Neural progenitor cell (in vitro differentiated cells): ENCODE results near the gene STK39. TPM values are rescaled to one million over a fixed set of nuclear protein-coding genes. Genes with fewer than 3 reads are reported as not detected.

ENCODE experiments used
- DNase-seq: peaks from one replicate; pipeline ENCODE4 v3.0.0-alpha.2; 2016; ENCODE audit warnings: low spot score
- H2AFZ ChIP-seq: fragments of 200-600 bp; sonication (generic); replicated peaks from 2 replicates; pipeline ENCODE4 v1.6.1; 2016; ENCODE audit warnings: antibody characterized with exemption
- H3F3A ChIP-seq: fragments of 200-600 bp; sonication (generic); 2 replicates; pipeline ENCODE4 v1.6.1; 2016; ENCODE audit warnings: antibody characterized with exemption, low read depth
- H3K27ac ChIP-seq: fragments of 200-600 bp; sonication (generic); 2 replicates; pipeline ENCODE4 v1.5.1; 2016; ENCODE audit warnings: mild to moderate bottlenecking
- H3K27me3 ChIP-seq: fragments of 200-600 bp; sonication (generic); 2 replicates; pipeline ENCODE4 v1.6.1; 2016; ENCODE audit warnings: mild to moderate bottlenecking, moderate library complexity
- H3K36me3 ChIP-seq: fragments of 200-600 bp; sonication (generic); 2 replicates; pipeline ENCODE4 v1.5.1; 2016
- H3K4me1 ChIP-seq: fragments of 200-600 bp; sonication (generic); 2 replicates; pipeline ENCODE4 v1.6.1; 2016; ENCODE audit warnings: mixed run types
- H3K4me2 ChIP-seq: fragments of 200-600 bp; sonication (generic); 2 replicates; pipeline ENCODE4 v1.6.1; 2016
- H3K4me3 ChIP-seq: fragments of 200-600 bp; sonication (generic); 2 replicates; pipeline ENCODE4 v1.5.1; 2016
- H3K79me2 ChIP-seq: fragments of 200-600 bp; sonication (generic); 2 replicates; pipeline ENCODE4 v1.6.1; 2016; ENCODE audit warnings: low read depth
- H3K9ac ChIP-seq: fragments of 200-600 bp; sonication (generic); 2 replicates; pipeline ENCODE4 v1.6.1; 2016
- H3K9me3 ChIP-seq: fragments of 200-600 bp; sonication (generic); 2 replicates; pipeline ENCODE4 v1.5.1; 2016; ENCODE audit warnings: low read depth
- H4K20me1 ChIP-seq: fragments of 200-600 bp; sonication (generic); 2 replicates; pipeline ENCODE4 v1.6.1; 2016; ENCODE audit warnings: low read depth
- H3K27ac Mint-ChIP-seq: 3 replicates; pipeline ENCODE4 v1.8.0; 2021; ENCODE audit warnings: mixed read lengths
- H3K27me3 Mint-ChIP-seq: 2 replicates; pipeline ENCODE4 v1.8.0; 2022; ENCODE audit warnings: low read depth, mild to moderate bottlenecking, inconsistent platforms, moderate library complexity, mixed read lengths; ENCODE audit not compliant: insufficient read depth
- H3K36me3 Mint-ChIP-seq: 3 replicates; pipeline ENCODE4 v1.8.0; 2021; ENCODE audit warnings: mixed read lengths
- H3K4me1 Mint-ChIP-seq: 3 replicates; pipeline ENCODE4 v1.8.0; 2021; ENCODE audit warnings: mixed read lengths
- H3K4me3 Mint-ChIP-seq: 3 replicates; pipeline ENCODE4 v1.8.0; 2021; ENCODE audit warnings: mild to moderate bottlenecking, moderate library complexity, mixed read lengths
- H3K9me3 Mint-ChIP-seq: 3 replicates; pipeline ENCODE4 v1.8.0; 2020; ENCODE audit warnings: mixed read lengths
- EZH2 ChIP-seq: fragments of 200-600 bp; sonication (generic); IDR thresholded peaks from 2 replicates; pipeline ENCODE4 v1.6.1; 2017; ENCODE audit warnings: antibody characterized with exemption, mild to moderate bottlenecking, moderate library complexity
- EZH2phosphoT487 ChIP-seq: fragments of 200-600 bp; sonication (generic); IDR thresholded peaks from 2 replicates; pipeline ENCODE4 v1.6.1; 2017; ENCODE audit warnings: antibody characterized with exemption
- total RNA-seq: library from RNA; depleted of rRNA; stranded (reverse); fragments of >200 nt; gene quantifications from 2 replicates; pipeline ENCODE4 v1.2.3, GENCODE V29; 2015; ENCODE audit warnings: low replicate concordance
- TF ChIP-seq, protein P1 (sequence below): fragments of 200-600 bp; sonication (generic); IDR thresholded peaks from 2 replicates; pipeline ENCODE4 v1.5.1; 2017; ENCODE audit warnings: antibody characterized with exemption, mild to moderate bottlenecking

The STK39 gene
- total RNA-seq, 1 donor from 2014 or later = 23.8 TPM

DNA sequence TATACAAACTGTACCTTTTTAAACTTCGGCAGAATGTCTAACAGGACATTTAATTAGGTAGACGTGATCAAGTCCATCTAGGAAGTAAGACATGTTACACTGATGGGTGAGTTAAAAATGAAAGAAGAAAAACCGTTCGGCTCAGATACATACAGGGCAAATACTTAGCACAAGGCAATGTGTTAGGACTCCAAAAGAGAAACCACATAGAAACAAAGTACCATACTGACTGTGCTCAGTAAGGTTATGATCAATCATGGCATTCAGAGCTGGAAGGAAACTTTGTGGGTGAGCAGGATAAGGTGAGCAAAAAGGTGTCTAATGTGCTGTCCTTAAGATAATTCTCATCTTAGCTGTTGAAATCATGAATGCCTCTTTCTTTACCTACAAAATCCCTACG is 211.9 kb downstream of the STK39 start:
- H3K27ac ChIP-seq = no peak overlapping the region
- no peaks in the 10 kb centered on the region for H3K79me2 ChIP-seq
- H2AFZ ChIP-seq = no peak overlapping the region
- no peak overlapping the region for H3K4me3 ChIP-seq
- no peaks in the 10 kb centered on the region for H4K20me1 ChIP-seq
- H3K27me3 ChIP-seq = no peaks in the 10 kb centered on the region
- no peak overlapping the region for H3K4me3 Mint-ChIP-seq
- no peak for DNase-seq
- no peaks in the 10 kb centered on the region for H3K36me3 ChIP-seq
- no peaks in the 10 kb centered on the region for H3K27me3 Mint-ChIP-seq
- no peak overlapping the region for H3K27ac Mint-ChIP-seq
- no peaks in the 10 kb centered on the region for H3F3A ChIP-seq
- no peaks in the 10 kb centered on the region for H3K9me3 ChIP-seq
- peaks cover 6% of the 10 kb centered on the region for H3K4me1 Mint-ChIP-seq
- TF ChIP-seq EZH2phosphoT487 (no peak), EZH2 (no peak)
- TF ChIP-seq, protein P1, sequence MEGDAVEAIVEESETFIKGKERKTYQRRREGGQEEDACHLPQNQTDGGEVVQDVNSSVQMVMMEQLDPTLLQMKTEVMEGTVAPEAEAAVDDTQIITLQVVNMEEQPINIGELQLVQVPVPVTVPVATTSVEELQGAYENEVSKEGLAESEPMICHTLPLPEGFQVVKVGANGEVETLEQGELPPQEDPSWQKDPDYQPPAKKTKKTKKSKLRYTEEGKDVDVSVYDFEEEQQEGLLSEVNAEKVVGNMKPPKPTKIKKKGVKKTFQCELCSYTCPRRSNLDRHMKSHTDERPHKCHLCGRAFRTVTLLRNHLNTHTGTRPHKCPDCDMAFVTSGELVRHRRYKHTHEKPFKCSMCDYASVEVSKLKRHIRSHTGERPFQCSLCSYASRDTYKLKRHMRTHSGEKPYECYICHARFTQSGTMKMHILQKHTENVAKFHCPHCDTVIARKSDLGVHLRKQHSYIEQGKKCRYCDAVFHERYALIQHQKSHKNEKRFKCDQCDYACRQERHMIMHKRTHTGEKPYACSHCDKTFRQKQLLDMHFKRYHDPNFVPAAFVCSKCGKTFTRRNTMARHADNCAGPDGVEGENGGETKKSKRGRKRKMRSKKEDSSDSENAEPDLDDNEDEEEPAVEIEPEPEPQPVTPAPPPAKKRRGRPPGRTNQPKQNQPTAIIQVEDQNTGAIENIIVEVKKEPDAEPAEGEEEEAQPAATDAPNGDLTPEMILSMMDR = no peak
- H3K9me3 Mint-ChIP-seq = no peaks in the 10 kb centered on the region
- no peaks in the 10 kb centered on the region for H3K4me1 ChIP-seq
- no peak overlapping the region for H3K4me2 ChIP-seq
- peaks cover 6% of the 10 kb centered on the region for H3K36me3 Mint-ChIP-seq
- no peak overlapping the region for H3K9ac ChIP-seq

DNA sequence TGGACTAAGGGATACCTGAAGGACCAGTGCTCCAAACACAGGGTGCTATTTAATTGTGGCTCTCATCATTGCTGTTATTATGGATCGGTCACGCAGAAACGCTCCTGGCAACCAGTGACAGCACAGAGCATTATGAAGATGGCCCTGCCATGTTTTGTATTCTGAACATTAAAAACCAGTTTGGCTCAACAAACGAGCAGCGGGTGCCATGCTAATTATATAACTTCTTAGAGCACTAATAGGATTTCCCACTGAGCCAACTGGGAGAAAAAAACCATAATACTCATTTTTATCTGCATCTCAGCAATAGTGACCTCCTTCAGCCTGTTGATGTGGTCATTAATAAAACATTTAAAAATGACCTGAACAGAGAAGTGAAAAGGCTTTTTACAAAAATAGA is 212.8 kb downstream of the STK39 start:
- no peaks in the 10 kb centered on the region for H3K9me3 Mint-ChIP-seq
- no peak overlapping the region for H3K4me2 ChIP-seq
- no peaks in the 10 kb centered on the region for H3F3A ChIP-seq
- H3K27ac Mint-ChIP-seq = no peak overlapping the region
- H3K27ac ChIP-seq = no peak overlapping the region
- no peak overlapping the region for H3K4me3 ChIP-seq
- H4K20me1 ChIP-seq = no peaks in the 10 kb centered on the region
- no peaks in the 10 kb centered on the region for H3K79me2 ChIP-seq
- peaks cover 6% of the 10 kb centered on the region for H3K36me3 Mint-ChIP-seq
- no peaks in the 10 kb centered on the region for H3K4me1 ChIP-seq
- H3K27me3 Mint-ChIP-seq = no peaks in the 10 kb centered on the region
- H3K9me3 ChIP-seq = no peaks in the 10 kb centered on the region
- no peak for DNase-seq
- H3K4me3 Mint-ChIP-seq = no peak overlapping the region
- H3K36me3 ChIP-seq = no peaks in the 10 kb centered on the region
- TF ChIP-seq EZH2phosphoT487 (no peak), EZH2 (no peak)
- TF ChIP-seq, protein P1 = no peak
- H2AFZ ChIP-seq = no peak overlapping the region
- no peak overlapping the region for H3K9ac ChIP-seq
- no peaks in the 10 kb centered on the region for H3K27me3 ChIP-seq
- peaks cover 6% of the 10 kb centered on the region for H3K4me1 Mint-ChIP-seq

DNA sequence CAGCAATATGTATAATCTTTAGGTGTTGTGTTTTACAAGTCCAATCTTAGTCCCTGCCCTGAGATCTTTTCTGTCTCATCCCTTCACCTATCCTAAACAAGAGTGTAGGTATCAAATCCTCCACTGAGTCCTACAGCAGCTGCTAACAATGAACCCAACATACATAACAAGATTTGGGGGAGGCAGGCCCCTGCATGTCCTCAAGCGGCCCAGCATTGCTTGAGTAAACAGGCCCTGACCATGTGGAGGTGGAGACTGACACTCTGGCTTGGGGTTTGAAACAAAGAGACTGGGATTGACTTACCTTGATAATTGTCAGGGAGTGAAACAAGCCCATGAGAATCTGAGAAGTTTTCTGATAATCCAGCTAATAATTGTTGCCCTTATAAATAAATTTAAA is 213.4 kb downstream of the STK39 start:
- Histone ChIP-seq H3K79me2 (no peaks in the 10 kb centered on the region), H3K9ac (no peak overlapping the region), H2AFZ (no peak overlapping the region), H4K20me1 (no peaks in the 10 kb centered on the region), H3K9me3 (no peaks in the 10 kb centered on the region), H3K4me2 (no peak overlapping the region), H3K27ac (no peak overlapping the region), H3F3A (no peaks in the 10 kb centered on the region), H3K4me3 (no peak overlapping the region), H3K4me1 (no peaks in the 10 kb centered on the region), H3K27me3 (no peaks in the 10 kb centered on the region), H3K36me3 (no peaks in the 10 kb centered on the region)
- Mint-ChIP-seq H3K27me3 (no peaks in the 10 kb centered on the region), H3K36me3 (peaks cover 6% of the 10 kb centered on the region), H3K4me1 (peaks cover 6% of the 10 kb centered on the region), H3K4me3 (no peak overlapping the region), H3K27ac (no peak overlapping the region), H3K9me3 (no peaks in the 10 kb centered on the region)
- TF ChIP-seq, protein P1 = no peak
- no peak for TF ChIP-seq EZH2
- DNase-seq = no peak

DNA sequence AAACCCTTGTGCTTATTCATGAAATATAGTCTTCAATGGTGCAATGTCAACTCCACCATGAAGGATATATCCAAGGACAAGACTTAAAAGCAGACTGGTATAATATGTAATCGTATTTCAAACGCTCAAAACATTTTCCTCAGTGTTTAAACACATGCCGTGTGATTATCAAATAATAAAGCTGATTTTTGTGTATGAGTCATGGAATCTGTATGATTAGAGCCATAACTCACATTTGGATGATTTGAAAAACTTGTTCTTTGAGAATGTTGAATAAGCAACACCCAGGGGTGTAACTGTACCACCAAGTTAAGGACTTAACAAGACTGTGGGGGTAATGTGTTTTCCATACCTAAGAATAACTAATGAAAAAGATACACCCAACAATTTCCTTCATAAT is 215.3 kb downstream of the STK39 start:
- no peaks in the 10 kb centered on the region for H3K4me1 ChIP-seq
- TF ChIP-seq, protein P1 = no peak
- no peak for TF ChIP-seq EZH2phosphoT487
- TF ChIP-seq EZH2 = no peak
- Mint-ChIP-seq H3K27ac (no peak overlapping the region), H3K36me3 (peaks cover 6% of the 10 kb centered on the region), H3K27me3 (no peaks in the 10 kb centered on the region), H3K4me3 (no peak overlapping the region), H3K4me1 (peaks cover 6% of the 10 kb centered on the region), H3K9me3 (no peaks in the 10 kb centered on the region)
- no peaks in the 10 kb centered on the region for H4K20me1 ChIP-seq
- no peak overlapping the region for H3K9ac ChIP-seq
- H2AFZ ChIP-seq = no peak overlapping the region
- no peaks in the 10 kb centered on the region for H3K9me3 ChIP-seq
- no peak overlapping the region for H3K4me3 ChIP-seq
- no peaks in the 10 kb centered on the region for H3K36me3 ChIP-seq
- DNase-seq = no peak
- no peak overlapping the region for H3K27ac ChIP-seq
- H3K4me2 ChIP-seq = no peak overlapping the region
- H3K27me3 ChIP-seq = no peaks in the 10 kb centered on the region
- H3K79me2 ChIP-seq = no peaks in the 10 kb centered on the region
- no peaks in the 10 kb centered on the region for H3F3A ChIP-seq
